HT-29 (cell line): ENCODE results near the gene DYNLL2. TPM values are rescaled to one million over a fixed set of nuclear protein-coding genes. Genes with fewer than 3 reads are reported as not detected.
"Not testable (repeated sequence)": the region's sequence is repeated elsewhere in the genome, so short reads cannot be mapped to it uniquely, and the experiment has no call there.

Experiments
- DNase-seq: peaks from one replicate; pipeline ENCODE4 v3.0.0-alpha.2; 2015; ENCODE audit warnings: low spot score
- total RNA-seq: library from RNA; depleted of rRNA; stranded (reverse); fragments of >200 nt; shearing (Covaris generic); gene quantifications from 2 replicates; pipeline ENCODE4 v1.2.3, GENCODE V29; 2014

The DYNLL2 gene
- total RNA-seq, 1 experiment from 2014 or later = 20.5 TPM

- DNase-seq = no peak
These were observed 10.4 kb upstream of the DYNLL2 start for GRCh38 chr17:58072862-58073261.

- DNase-seq = not testable (repeated sequence)
These were observed 10.0 kb upstream of the DYNLL2 start for GRCh38 chr17:58073266-58073665.

GRCh38 chr17:58074406-58074805, 8.8 kb upstream of the DYNLL2 start:
- DNase-seq = not testable (repeated sequence)

GRCh38 chr17:58079300-58080033, 3.8 kb upstream of the DYNLL2 start:
- DNase-seq = no peak

- DNase-seq = no peak
These were observed 1.4 kb upstream of the DYNLL2 start for GRCh38 chr17:58081646-58082340.

- DNase-seq = no peak
These were observed 814 bp upstream of the DYNLL2 start for GRCh38 chr17:58082341-58082869.

- DNase-seq = peak; percentile 46
These were observed 485 bp downstream of the DYNLL2 start for GRCh38 chr17:58083491-58084316.

GRCh38 chr17:58084317-58084981, 1.2 kb downstream of the DYNLL2 start:
- peak; percentile 54 for DNase-seq

- no peak for DNase-seq
These were observed 2.0 kb downstream of the DYNLL2 start for GRCh38 chr17:58085039-58085715.

- DNase-seq = no peak
These were observed 3.7 kb downstream of the DYNLL2 start for GRCh38 chr17:58086953-58087352.

GRCh38 chr17:58088624-58089023, 5.4 kb downstream of the DYNLL2 start:
- DNase-seq = no peak

GRCh38 chr17:58089111-58089510, 5.9 kb downstream of the DYNLL2 start:
- DNase-seq = no peak

- no peak for DNase-seq
These were observed 7.9 kb downstream of the DYNLL2 start for GRCh38 chr17:58091024-58091567.

GRCh38 chr17:58092101-58092796, 9.0 kb downstream of the DYNLL2 start:
- DNase-seq = no peak

GRCh38 chr17:58092797-58093385, 9.7 kb downstream of the DYNLL2 start:
- DNase-seq = no peak

- no peak for DNase-seq
These were observed 10.9 kb downstream of the DYNLL2 start for GRCh38 chr17:58094118-58094517.

GRCh38 chr17:58096892-58097291, 13.7 kb downstream of the DYNLL2 start:
- DNase-seq = no peak

- no peak for DNase-seq
These were observed 14.3 kb downstream of the DYNLL2 start for GRCh38 chr17:58097384-58098088.

- DNase-seq = no peak
These were observed 17.3 kb downstream of the DYNLL2 start for GRCh38 chr17:58100506-58100905.
